ENCODE measurements around the gene MCM3. TPM values are rescaled to one million over a fixed set of nuclear protein-coding genes. Genes with fewer than 3 reads are reported as not detected.

Gene MCM3
- total RNA-seq, 4 donors from 2014 or later = 26.1 to 44.5 (median 34.3) TPM

- Histone ChIP-seq H3K4me3 (replicated peaks in 1 of 3) (peak overlapping the region in 2 of 3 donors; percentile 20 to 55), H3K36me3 (peaks cover 10 to 14% of the 10 kb centered on the region in 2 donors), H3K27ac (peak overlapping the region in 2 of 3 donors; percentile 7 to 28), H3K27me3 (no peaks in the 10 kb centered on the region), H3K4me1 (peaks cover 9 to 10% of the 10 kb centered on the region in 2 donors), H3K9me3 (no peaks in the 10 kb centered on the region)
- WGBS, 2 donors = 18 to 23% methylated on average over 12 of the region's 12 CpGs
- intact Hi-C loops (cut with DNase I) = loop anchor here (5.0 to 10.0 kb wide), 2 partner anchors 79 to 112 kb away; partner anchors contain the start of gene PAQR8
- TF ChIP-seq CTCF (IDR thresholded peaks at IDR 0.05) (no peak), POLR2A (IDR thresholded peaks at IDR 0.05) (no peak)
- no peak for DNase-seq
Observed at GRCh38 chr6:52285177-52286068, 881 bp upstream of the MCM3 start.

GRCh38 chr6:52284131-52284459 is 447 bp downstream of the MCM3 start:
- TF ChIP-seq POLR2A (IDR thresholded peaks at IDR 0.05) = no peak
- no peak for TF ChIP-seq CTCF (IDR thresholded peaks at IDR 0.05)
- 0 to 2% methylated on average over 10 to 14 of the region's 14 CpGs for WGBS, 2 donors
- DNase-seq = peak; percentile 39 to 59
- peak overlapping the region; percentile 30 to 55 (median 35) for H3K4me3 ChIP-seq (replicated peaks in 1 of 3)
- H3K27me3 ChIP-seq = no peaks in the 10 kb centered on the region
- peaks cover 14 to 28% of the 10 kb centered on the region in 2 donors for H3K36me3 ChIP-seq
- peaks cover 9 to 10% of the 10 kb centered on the region in 2 donors for H3K4me1 ChIP-seq
- no peak overlapping the region for H3K27ac ChIP-seq
- no peaks in the 10 kb centered on the region for H3K9me3 ChIP-seq
- intact Hi-C loops (cut with DNase I) = loop anchor here (10.0 kb wide), 1 partner anchor 81 kb away; the partner anchor contains the start of gene PAQR8

- TF ChIP-seq POLR2A (IDR thresholded peaks at IDR 0.05) = no peak
- no peak for TF ChIP-seq CTCF (IDR thresholded peaks at IDR 0.05)
- H3K4me3 ChIP-seq (replicated peaks in 1 of 3) = no peak overlapping the region
- peaks cover 14 to 33% of the 10 kb centered on the region in 2 donors for H3K36me3 ChIP-seq
- no peak overlapping the region for H3K27ac ChIP-seq
- H3K9me3 ChIP-seq = no peaks in the 10 kb centered on the region
- intact Hi-C loops (cut with DNase I) = loop anchor here (10.0 kb wide), 1 partner anchor 82 kb away; the partner anchor contains the start of gene PAQR8
- H3K4me1 ChIP-seq = peaks cover 9 to 10% of the 10 kb centered on the region in 2 donors
- 61% methylated on average over 6 of the region's 6 CpGs for WGBS, 2 donors
- H3K27me3 ChIP-seq = no peaks in the 10 kb centered on the region
- DNase-seq = no peak
Observed at GRCh38 chr6:52283111-52283510, 1.4 kb downstream of the MCM3 start.

- no peaks in the 10 kb centered on the region for H3K9me3 ChIP-seq
- peaks cover 16 to 51% of the 10 kb centered on the region in 2 donors for H3K36me3 ChIP-seq
- no peaks in the 10 kb centered on the region for H3K4me1 ChIP-seq
- H3K27me3 ChIP-seq = no peaks in the 10 kb centered on the region
- no peak overlapping the region for H3K27ac ChIP-seq
- TF ChIP-seq POLR2A (IDR thresholded peaks at IDR 0.05) (no peak), CTCF (IDR thresholded peaks at IDR 0.05) (no peak)
- DNase-seq = no peak
- H3K4me3 ChIP-seq (replicated peaks in 1 of 3) = no peak overlapping the region
- intact Hi-C loops (cut with DNase I) = no loop called here
- WGBS, 2 donors = 92% methylated on average over 10 of the region's 10 CpGs
Observed at GRCh38 chr6:52276130-52276529, 8.4 kb downstream of the MCM3 start.

Measured in thyroid gland (tissue), 4 donors.